ENCODE measurements around the gene YEATS4. TPM values are rescaled to one million over a fixed set of nuclear protein-coding genes. Genes with fewer than 3 reads are reported as not detected.

The YEATS4 gene
- total and polyA plus RNA-seq, 2 experiments from 2014 or later = 64.7 to 90.5 TPM

GRCh38 chr12:69421548-69421947 is 62.0 kb downstream of the YEATS4 start:
- Histone ChIP-seq H3K27me3 (ENCODE audit: insufficient read depth) (no peaks in the 10 kb centered on the region), H3K9me2 (ENCODE audit: insufficient read depth) (0 out of 2 replicates have a peak, but pooled peaks cover 6% of the 10 kb centered on the region), H3K4me1 (ENCODE audit: insufficient read depth) (no peaks in the 10 kb centered on the region), H3K36me3 (ENCODE audit: insufficient read depth) (no peaks in the 10 kb centered on the region), H3K4me2 (no peak overlapping the region), H3K27ac (ENCODE audit: low read depth) (no peak overlapping the region), H3F3A (replicated peaks; ENCODE audit: low read depth) (no peaks in the 10 kb centered on the region), H3K4me3 (no peak overlapping the region), H4K20me1 (replicated peaks; ENCODE audit: insufficient read depth) (no peaks in the 10 kb centered on the region), H2AFZ (no peak overlapping the region), H3K79me2 (replicated peaks; ENCODE audit: insufficient read depth) (no peaks in the 10 kb centered on the region)
- H3K27me3 Mint-ChIP-seq (ENCODE audit: insufficient read depth, low read depth, poor library complexity) = no peaks in the 10 kb centered on the region
- ATAC-seq (no peak), DNase-seq (ENCODE audit: low spot score) (no peak)
- TF ChIP-seq ZNF114 (CRISPR knock-in tag; IDR thresholded peaks at IDR 0.05) (no peak), ZNF331 (CRISPR knock-in tag; IDR thresholded peaks at IDR 0.05; ENCODE audit: low read depth) (no peak), POLR2AphosphoS5 (IDR thresholded peaks at IDR 0.05; ENCODE audit: low read depth) (no peak)
- no peak overlapping the region for H3K27ac Mint-ChIP-seq
- no peaks in the 10 kb centered on the region for H3K36me3 Mint-ChIP-seq (ENCODE audit: low read depth)
- peaks cover under 1% of the 10 kb centered on the region; the same call in 2 of the 3 replicates for H3K4me1 Mint-ChIP-seq
- H3K9me3 Mint-ChIP-seq = no peaks in the 10 kb centered on the region
- no peak overlapping the region for H3K4me3 Mint-ChIP-seq

DNA sequence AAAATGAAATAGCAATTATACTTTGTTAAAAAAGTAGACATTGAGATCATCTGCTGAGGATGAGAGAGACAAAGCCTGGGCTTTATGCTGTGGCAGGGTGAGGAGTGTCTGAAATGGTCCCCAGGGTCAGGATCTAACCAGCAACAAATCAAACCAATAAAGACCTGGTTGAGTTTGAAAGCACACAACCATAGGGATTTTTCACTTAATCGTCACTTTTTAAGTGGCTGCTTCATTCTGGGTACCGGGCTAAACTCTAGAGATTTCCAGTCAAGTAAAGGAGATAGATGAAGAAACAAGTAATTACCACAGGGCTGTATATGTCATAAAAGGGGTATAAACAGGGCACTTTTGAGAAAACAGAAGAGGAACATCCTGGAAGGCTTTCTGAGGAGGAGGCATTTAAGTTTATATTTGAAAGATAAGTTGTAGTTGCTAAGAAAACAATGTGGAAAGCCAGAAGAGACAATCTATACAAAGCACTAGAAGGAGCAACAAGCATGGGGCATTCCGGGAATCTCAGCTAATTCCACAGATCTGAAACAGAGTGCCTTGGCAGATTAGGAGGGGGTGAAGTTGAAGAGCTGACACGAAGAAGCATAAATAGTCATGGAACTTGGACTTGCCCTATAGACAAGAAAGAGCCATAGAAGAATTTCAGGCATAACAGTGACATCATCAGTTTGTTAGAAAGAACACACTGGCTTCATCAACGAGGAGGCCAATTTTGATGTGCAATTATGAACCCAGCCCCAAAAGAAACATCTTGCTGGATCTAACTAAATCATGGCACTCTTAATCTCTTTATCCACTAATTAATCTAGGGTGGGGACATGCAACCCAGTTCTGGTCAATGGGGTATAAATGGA is 63.7 kb downstream of the YEATS4 start:
- H3K36me3 Mint-ChIP-seq (ENCODE audit: low read depth) = no peaks in the 10 kb centered on the region
- no peak for DNase-seq (ENCODE audit: low spot score)
- H3K4me1 ChIP-seq (ENCODE audit: insufficient read depth) = no peaks in the 10 kb centered on the region
- no peak overlapping the region for H3K4me2 ChIP-seq
- H3K27ac ChIP-seq (ENCODE audit: low read depth) = no peak overlapping the region
- no peak overlapping the region for H3K27ac Mint-ChIP-seq
- H3K4me3 ChIP-seq = no peak overlapping the region
- ATAC-seq = no peak
- H3K36me3 ChIP-seq (ENCODE audit: insufficient read depth) = no peaks in the 10 kb centered on the region
- no peaks in the 10 kb centered on the region for H4K20me1 ChIP-seq (replicated peaks; ENCODE audit: insufficient read depth)
- no peaks in the 10 kb centered on the region for H3K27me3 ChIP-seq (ENCODE audit: insufficient read depth)
- H3K79me2 ChIP-seq (replicated peaks; ENCODE audit: insufficient read depth) = no peaks in the 10 kb centered on the region
- H3K27me3 Mint-ChIP-seq (ENCODE audit: insufficient read depth, low read depth, poor library complexity) = no peaks in the 10 kb centered on the region
- H3K9me2 ChIP-seq (ENCODE audit: insufficient read depth) = 0 out of 2 replicates have a peak, but pooled peaks cover 6% of the 10 kb centered on the region
- no peaks in the 10 kb centered on the region for H3F3A ChIP-seq (replicated peaks; ENCODE audit: low read depth)
- no peaks in the 10 kb centered on the region for H3K9me3 Mint-ChIP-seq
- no peaks in the 10 kb centered on the region for H3K4me1 Mint-ChIP-seq
- H2AFZ ChIP-seq = no peak overlapping the region
- no peak overlapping the region for H3K4me3 Mint-ChIP-seq
- TF ChIP-seq, protein P1, sequence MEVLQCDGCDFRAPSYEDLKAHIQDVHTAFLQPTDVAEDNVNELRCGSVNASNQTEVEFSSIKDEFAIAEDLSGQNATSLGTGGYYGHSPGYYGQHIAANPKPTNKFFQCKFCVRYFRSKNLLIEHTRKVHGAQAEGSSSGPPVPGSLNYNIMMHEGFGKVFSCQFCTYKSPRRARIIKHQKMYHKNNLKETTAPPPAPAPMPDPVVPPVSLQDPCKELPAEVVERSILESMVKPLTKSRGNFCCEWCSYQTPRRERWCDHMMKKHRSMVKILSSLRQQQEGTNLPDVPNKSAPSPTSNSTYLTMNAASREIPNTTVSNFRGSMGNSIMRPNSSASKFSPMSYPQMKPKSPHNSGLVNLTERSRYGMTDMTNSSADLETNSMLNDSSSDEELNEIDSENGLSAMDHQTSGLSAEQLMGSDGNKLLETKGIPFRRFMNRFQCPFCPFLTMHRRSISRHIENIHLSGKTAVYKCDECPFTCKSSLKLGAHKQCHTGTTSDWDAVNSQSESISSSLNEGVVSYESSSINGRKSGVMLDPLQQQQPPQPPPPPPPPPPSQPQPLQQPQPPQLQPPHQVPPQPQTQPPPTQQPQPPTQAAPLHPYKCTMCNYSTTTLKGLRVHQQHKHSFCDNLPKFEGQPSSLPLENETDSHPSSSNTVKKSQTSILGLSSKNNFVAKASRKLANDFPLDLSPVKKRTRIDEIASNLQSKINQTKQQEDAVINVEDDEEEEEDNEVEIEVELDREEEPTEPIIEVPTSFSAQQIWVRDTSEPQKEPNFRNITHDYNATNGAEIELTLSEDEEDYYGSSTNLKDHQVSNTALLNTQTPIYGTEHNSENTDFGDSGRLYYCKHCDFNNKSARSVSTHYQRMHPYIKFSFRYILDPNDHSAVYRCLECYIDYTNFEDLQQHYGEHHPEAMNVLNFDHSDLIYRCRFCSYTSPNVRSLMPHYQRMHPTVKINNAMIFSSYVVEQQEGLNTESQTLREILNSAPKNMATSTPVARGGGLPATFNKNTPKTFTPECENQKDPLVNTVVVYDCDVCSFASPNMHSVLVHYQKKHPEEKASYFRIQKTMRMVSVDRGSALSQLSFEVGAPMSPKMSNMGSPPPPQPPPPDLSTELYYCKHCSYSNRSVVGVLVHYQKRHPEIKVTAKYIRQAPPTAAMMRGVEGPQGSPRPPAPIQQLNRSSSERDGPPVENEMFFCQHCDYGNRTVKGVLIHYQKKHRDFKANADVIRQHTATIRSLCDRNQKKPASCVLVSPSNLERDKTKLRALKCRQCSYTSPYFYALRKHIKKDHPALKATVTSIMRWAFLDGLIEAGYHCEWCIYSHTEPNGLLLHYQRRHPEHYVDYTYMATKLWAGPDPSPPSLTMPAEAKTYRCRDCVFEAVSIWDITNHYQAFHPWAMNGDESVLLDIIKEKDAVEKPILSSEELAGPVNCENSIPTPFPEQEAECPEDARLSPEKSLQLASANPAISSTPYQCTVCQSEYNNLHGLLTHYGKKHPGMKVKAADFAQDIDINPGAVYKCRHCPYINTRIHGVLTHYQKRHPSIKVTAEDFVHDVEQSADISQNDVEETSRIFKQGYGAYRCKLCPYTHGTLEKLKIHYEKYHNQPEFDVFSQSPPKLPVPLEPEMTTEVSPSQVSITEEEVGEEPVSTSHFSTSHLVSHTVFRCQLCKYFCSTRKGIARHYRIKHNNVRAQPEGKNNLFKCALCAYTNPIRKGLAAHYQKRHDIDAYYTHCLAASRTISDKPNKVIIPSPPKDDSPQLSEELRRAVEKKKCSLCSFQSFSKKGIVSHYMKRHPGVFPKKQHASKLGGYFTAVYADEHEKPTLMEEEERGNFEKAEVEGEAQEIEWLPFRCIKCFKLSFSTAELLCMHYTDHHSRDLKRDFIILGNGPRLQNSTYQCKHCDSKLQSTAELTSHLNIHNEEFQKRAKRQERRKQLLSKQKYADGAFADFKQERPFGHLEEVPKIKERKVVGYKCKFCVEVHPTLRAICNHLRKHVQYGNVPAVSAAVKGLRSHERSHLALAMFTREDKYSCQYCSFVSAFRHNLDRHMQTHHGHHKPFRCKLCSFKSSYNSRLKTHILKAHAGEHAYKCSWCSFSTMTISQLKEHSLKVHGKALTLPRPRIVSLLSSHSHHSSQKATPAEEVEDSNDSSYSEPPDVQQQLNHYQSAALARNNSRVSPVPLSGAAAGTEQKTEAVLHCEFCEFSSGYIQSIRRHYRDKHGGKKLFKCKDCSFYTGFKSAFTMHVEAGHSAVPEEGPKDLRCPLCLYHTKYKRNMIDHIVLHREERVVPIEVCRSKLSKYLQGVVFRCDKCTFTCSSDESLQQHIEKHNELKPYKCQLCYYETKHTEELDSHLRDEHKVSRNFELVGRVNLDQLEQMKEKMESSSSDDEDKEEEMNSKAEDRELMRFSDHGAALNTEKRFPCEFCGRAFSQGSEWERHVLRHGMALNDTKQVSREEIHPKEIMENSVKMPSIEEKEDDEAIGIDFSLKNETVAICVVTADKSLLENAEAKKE (CRISPR knock-in tag; IDR thresholded peaks at IDR 0.05) = no peak
- no peak for TF ChIP-seq CREB1 (CRISPR knock-in tag; IDR thresholded peaks at IDR 0.05; ENCODE audit: low read depth)
- TF ChIP-seq POLR2AphosphoS5 (IDR thresholded peaks at IDR 0.05; ENCODE audit: low read depth) = no peak
- TF ChIP-seq NANOG (IDR thresholded peaks at IDR 0.05; ENCODE audit: borderline replicate concordance) = no peak
- no peak for TF ChIP-seq CTCF (conservative IDR thresholded peaks at IDR 0.05; ENCODE audit: low read depth in 2 of 2)
- TF ChIP-seq, protein P2, sequence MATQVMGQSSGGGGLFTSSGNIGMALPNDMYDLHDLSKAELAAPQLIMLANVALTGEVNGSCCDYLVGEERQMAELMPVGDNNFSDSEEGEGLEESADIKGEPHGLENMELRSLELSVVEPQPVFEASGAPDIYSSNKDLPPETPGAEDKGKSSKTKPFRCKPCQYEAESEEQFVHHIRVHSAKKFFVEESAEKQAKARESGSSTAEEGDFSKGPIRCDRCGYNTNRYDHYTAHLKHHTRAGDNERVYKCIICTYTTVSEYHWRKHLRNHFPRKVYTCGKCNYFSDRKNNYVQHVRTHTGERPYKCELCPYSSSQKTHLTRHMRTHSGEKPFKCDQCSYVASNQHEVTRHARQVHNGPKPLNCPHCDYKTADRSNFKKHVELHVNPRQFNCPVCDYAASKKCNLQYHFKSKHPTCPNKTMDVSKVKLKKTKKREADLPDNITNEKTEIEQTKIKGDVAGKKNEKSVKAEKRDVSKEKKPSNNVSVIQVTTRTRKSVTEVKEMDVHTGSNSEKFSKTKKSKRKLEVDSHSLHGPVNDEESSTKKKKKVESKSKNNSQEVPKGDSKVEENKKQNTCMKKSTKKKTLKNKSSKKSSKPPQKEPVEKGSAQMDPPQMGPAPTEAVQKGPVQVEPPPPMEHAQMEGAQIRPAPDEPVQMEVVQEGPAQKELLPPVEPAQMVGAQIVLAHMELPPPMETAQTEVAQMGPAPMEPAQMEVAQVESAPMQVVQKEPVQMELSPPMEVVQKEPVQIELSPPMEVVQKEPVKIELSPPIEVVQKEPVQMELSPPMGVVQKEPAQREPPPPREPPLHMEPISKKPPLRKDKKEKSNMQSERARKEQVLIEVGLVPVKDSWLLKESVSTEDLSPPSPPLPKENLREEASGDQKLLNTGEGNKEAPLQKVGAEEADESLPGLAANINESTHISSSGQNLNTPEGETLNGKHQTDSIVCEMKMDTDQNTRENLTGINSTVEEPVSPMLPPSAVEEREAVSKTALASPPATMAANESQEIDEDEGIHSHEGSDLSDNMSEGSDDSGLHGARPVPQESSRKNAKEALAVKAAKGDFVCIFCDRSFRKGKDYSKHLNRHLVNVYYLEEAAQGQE (IDR thresholded peaks at IDR 0.05; ENCODE audit: unreplicated experiment) = no peak
- TF ChIP-seq EZH2 (IDR thresholded peaks at IDR 0.05; ENCODE audit: low read depth, unreplicated experiment) = no peak
